Left lung (tissue), 10 donors: ENCODE results near the gene AREG. TPM values are rescaled to one million over a fixed set of nuclear protein-coding genes. Genes with fewer than 3 reads are reported as not detected.

Experiments
- ATAC-seq: fragments of 200-7000 bp; cut with Tn5 transposase; one replicate; pipeline ENCODE4 v1.9.1; 2020; ENCODE audit warnings: moderate library complexity
- DNase-seq, 4 donors: peaks; one replicate each; pipeline ENCODE4 v3.0.0-alpha.2; 2013 to 2020
- H3K27ac ChIP-seq, 2 donors: fragments of 200-600 bp; sonication (generic) in 1 of 2; one replicate each; pipeline versions ENCODE4 v1.5.0 to v1.8.0; 2020 to 2021
- H3K27me3 ChIP-seq, 2 donors: fragments of 200-600 bp; sonication (generic) in 1 of 2; one replicate each; pipeline versions ENCODE4 v1.5.0 to v1.8.0; 2020 to 2021
- H3K36me3 ChIP-seq, 2 donors: fragments of 200-600 bp; sonication (generic) in 1 of 2; one replicate each; pipeline versions ENCODE4 v1.5.0 to v1.8.0; 2020 to 2021
- H3K4me1 ChIP-seq, 2 donors: fragments of 200-600 bp; one replicate each; pipeline ENCODE4 v1.8.0; 2021
- H3K4me3 ChIP-seq, 2 donors: fragments of 200-600 bp; sonication (generic) in 1 of 2; one replicate each; pipeline versions ENCODE4 v1.5.0 to v1.8.0; 2020 to 2021; ENCODE audit warnings: mild to moderate bottlenecking in 1 of 2
- H3K9me3 ChIP-seq, 2 donors: fragments of 200-600 bp; sonication (generic) in 1 of 2; one replicate each; pipeline versions ENCODE4 v1.5.0 to v1.8.0; 2020 to 2021
- intact Hi-C, 2 donors: fragments of 100-400 bp; cut with DNase I; formaldehyde crosslinking; loops; one replicate each; pipeline versions ENCODE4 v1.11.2 to v1.14.2; 2022
- polyA plus RNA-seq, 6 donors: library from polyadenylated mRNA; unstranded; fragments of 120-200 nt; gene quantifications; one replicate each; pipeline ENCODE4 v1.2.1, GENCODE V29; 2013; ENCODE audit not compliant: insufficient read length in 6 of 6
- total RNA-seq, 2 donors: library from RNA; stranded (reverse); fragmentation: NEBNext Ultra II Directional; extraction: Animal tissue kit (Norgen Biotek cat#: 25700); gene quantifications; one replicate each; pipeline ENCODE4 v1.2.1, GENCODE V29; 2021
- TF ChIP-seq, protein P1 (sequence below), 2 donors: fragments of 200-600 bp; sonication (generic) in 1 of 2; IDR thresholded peaks; one replicate each; pipeline versions ENCODE4 v1.5.0 to v1.8.0; 2021; ENCODE audit warnings: antibody characterized with exemption in 2 of 2
- donor health status: DM: no; HTN: yes; CAD: no.
- donor health status: DM: no; HTN: no; CAD: no.

AREG gene
- total and polyA plus RNA-seq, 8 donors = 0.90 to 130 (median 1.8) TPM

GRCh38 chr4:74431113-74431826, 13.7 kb upstream of the AREG start:
- ATAC-seq (no peak), DNase-seq (peak in 1 of 4 donors; percentile 50)
- TF ChIP-seq, protein P1, sequence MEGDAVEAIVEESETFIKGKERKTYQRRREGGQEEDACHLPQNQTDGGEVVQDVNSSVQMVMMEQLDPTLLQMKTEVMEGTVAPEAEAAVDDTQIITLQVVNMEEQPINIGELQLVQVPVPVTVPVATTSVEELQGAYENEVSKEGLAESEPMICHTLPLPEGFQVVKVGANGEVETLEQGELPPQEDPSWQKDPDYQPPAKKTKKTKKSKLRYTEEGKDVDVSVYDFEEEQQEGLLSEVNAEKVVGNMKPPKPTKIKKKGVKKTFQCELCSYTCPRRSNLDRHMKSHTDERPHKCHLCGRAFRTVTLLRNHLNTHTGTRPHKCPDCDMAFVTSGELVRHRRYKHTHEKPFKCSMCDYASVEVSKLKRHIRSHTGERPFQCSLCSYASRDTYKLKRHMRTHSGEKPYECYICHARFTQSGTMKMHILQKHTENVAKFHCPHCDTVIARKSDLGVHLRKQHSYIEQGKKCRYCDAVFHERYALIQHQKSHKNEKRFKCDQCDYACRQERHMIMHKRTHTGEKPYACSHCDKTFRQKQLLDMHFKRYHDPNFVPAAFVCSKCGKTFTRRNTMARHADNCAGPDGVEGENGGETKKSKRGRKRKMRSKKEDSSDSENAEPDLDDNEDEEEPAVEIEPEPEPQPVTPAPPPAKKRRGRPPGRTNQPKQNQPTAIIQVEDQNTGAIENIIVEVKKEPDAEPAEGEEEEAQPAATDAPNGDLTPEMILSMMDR (IDR thresholded peaks at IDR 0.05) = no peak
- H3K4me1 ChIP-seq = peaks cover 0 to 2% of the 10 kb centered on the region in 2 donors
- H3K27ac ChIP-seq = no peak overlapping the region
- no peaks in the 10 kb centered on the region for H3K9me3 ChIP-seq
- intact Hi-C loops = no loop called here
- H3K36me3 ChIP-seq = no peaks in the 10 kb centered on the region
- no peaks in the 10 kb centered on the region for H3K27me3 ChIP-seq
- H3K4me3 ChIP-seq = no peak overlapping the region

DNA sequence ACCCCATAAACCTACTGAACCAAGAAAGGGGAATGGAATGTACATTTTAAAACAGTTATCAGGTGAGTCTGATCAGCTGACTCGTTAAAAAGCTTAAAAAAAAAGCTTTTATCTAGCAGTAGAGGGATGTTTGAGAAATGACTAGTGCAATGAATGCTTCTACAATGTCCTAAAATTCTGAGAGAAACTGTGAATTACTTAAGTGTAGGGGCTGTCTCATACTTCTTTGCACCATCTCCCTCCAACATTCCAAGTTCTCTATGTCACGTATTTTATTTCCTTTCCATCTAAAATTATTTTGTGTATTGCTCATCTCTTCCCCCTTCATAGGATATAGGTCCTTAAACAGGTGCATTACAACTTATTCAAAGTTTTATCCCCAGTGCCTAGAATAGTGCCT, 11.9 kb upstream of the AREG start:
- intact Hi-C loops = no loop called here
- H3K4me3 ChIP-seq = no peak overlapping the region
- DNase-seq (no peak), ATAC-seq (no peak)
- TF ChIP-seq, protein P1 (IDR thresholded peaks at IDR 0.05) = no peak
- no peaks in the 10 kb centered on the region for H3K27me3 ChIP-seq
- no peaks in the 10 kb centered on the region for H3K36me3 ChIP-seq
- H3K9me3 ChIP-seq = no peaks in the 10 kb centered on the region
- peaks cover 0 to 2% of the 10 kb centered on the region in 2 donors for H3K4me1 ChIP-seq
- H3K27ac ChIP-seq = no peak overlapping the region

DNA sequence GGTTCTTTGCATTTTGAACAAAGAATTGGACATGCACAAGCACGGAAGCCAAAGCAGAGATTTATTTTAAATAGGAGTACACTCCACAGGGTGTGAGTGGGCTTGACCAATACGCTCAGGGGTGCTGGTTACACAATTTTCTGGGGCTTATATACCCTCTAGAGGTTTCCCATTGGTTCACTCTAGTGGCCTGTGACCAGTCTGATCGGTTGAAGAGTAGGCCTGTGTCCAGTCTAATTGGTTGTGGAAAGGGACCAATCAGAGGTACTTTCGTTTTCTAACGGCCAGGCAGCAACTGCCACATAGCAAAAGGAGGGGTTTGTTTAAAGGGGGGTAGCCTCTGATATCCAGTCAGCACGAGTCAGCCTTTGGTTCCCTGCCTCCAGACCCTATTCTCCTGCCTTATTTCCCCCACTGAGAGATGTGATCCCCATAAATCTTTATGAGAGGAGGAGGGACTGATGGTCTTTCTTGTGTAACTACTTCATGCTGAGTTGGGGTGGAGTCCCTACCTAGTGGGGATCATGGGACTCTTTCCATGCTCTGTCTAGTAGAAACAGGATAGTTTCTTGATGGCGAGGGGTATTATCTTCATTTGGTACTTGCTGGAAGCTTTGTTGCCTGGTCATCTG, 11.3 kb upstream of the AREG start:
- intact Hi-C loops = no loop called here
- no peaks in the 10 kb centered on the region for H3K27me3 ChIP-seq
- ATAC-seq = no peak
- H3K4me1 ChIP-seq = peaks cover 0 to 2% of the 10 kb centered on the region in 2 donors
- DNase-seq = no peak
- H3K4me3 ChIP-seq = no peak overlapping the region
- no peaks in the 10 kb centered on the region for H3K36me3 ChIP-seq
- H3K27ac ChIP-seq = no peak overlapping the region
- no peaks in the 10 kb centered on the region for H3K9me3 ChIP-seq
- TF ChIP-seq, protein P1 (IDR thresholded peaks at IDR 0.05) = no peak

DNA sequence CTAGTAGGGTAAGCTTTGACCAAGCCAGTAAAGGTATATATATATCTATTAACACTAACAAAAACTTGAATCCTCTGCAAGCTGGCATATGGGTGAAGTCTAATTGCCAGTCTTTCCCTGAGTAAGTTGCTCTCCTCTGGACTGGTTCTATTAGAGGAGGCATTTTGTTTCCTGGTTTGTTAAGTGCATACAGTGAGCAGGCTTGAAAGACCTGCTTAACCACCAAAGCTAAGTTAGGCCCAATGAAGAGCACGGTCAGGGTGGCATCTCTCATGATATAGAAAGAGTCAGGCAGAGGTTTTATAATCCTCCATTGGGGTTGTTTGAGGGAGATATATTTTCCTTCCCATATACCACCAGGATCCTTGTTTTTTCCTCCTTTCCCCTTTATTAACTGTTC, 9.6 kb upstream of the AREG start:
- peak; percentile 66 for ATAC-seq
- Histone ChIP-seq H3K36me3 (no peaks in the 10 kb centered on the region), H3K9me3 (no peaks in the 10 kb centered on the region), H3K4me3 (no peak overlapping the region), H3K27me3 (no peaks in the 10 kb centered on the region), H3K27ac (no peak overlapping the region), H3K4me1 (peaks cover 0 to 2% of the 10 kb centered on the region in 2 donors)
- TF ChIP-seq, protein P1 (IDR thresholded peaks at IDR 0.05) = no peak
- DNase-seq = no peak
- intact Hi-C loops = no loop called here

GRCh38 chr4:74437866-74438265, 7.1 kb upstream of the AREG start:
- Histone ChIP-seq H3K36me3 (no peaks in the 10 kb centered on the region), H3K9me3 (no peaks in the 10 kb centered on the region), H3K27ac (no peak overlapping the region), H3K27me3 (no peaks in the 10 kb centered on the region), H3K4me1 (no peaks in the 10 kb centered on the region), H3K4me3 (no peak overlapping the region)
- TF ChIP-seq, protein P1 (IDR thresholded peaks at IDR 0.05) = no peak
- ATAC-seq = no peak
- DNase-seq = no peak
- intact Hi-C loops = no loop called here
